Measurements from ENCODE around the gene PARN.

DNA sequence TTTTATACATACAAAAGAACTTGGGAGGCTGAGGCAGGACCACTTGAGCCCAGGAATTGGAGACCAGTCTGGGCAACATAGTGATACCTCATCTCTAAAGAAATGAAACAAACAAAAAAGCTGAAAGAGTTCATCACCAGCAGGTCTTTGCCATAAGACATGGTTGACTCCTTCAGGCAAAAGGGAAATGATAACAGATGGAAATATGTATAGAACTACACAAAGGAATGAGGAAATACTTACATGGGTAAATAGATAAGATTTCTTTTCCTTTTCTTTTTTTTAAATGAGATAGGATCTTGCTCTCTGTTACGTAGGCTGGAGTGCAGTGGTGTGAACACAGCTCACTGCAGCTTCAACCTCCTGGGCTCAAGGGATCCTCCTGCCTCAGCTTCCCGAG lies 165.3 kb downstream of the PARN start:
- TF ChIP-seq, protein P1, sequence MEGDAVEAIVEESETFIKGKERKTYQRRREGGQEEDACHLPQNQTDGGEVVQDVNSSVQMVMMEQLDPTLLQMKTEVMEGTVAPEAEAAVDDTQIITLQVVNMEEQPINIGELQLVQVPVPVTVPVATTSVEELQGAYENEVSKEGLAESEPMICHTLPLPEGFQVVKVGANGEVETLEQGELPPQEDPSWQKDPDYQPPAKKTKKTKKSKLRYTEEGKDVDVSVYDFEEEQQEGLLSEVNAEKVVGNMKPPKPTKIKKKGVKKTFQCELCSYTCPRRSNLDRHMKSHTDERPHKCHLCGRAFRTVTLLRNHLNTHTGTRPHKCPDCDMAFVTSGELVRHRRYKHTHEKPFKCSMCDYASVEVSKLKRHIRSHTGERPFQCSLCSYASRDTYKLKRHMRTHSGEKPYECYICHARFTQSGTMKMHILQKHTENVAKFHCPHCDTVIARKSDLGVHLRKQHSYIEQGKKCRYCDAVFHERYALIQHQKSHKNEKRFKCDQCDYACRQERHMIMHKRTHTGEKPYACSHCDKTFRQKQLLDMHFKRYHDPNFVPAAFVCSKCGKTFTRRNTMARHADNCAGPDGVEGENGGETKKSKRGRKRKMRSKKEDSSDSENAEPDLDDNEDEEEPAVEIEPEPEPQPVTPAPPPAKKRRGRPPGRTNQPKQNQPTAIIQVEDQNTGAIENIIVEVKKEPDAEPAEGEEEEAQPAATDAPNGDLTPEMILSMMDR (conservative IDR thresholded peaks at IDR 0.05 in 1 of 2, IDR thresholded peaks at IDR 0.05 in 1 of 2; ENCODE audit: extremely low read depth in 1 of 2, insufficient read depth in 1 of 2, low read depth in 1 of 2, low read length in 2 of 2): no peak
- TF ChIP-seq EZH2 (IDR thresholded peaks at IDR 0.05; ENCODE audit: borderline replicate concordance, low read length): no peak

Data from mammary epithelial cell (primary cell).